HG02884 (cell line): ENCODE measurements around the gene SPSB1.

Source experiments
- ATAC-seq: cut with Tn5 transposase; IDR thresholded peaks from one replicate; pipeline ENCODE4 v1.9.1; 2021; ENCODE audit warnings: mild to moderate bottlenecking, moderate library complexity; ENCODE audit not compliant: unreplicated experiment

SPSB1 gene

DNA sequence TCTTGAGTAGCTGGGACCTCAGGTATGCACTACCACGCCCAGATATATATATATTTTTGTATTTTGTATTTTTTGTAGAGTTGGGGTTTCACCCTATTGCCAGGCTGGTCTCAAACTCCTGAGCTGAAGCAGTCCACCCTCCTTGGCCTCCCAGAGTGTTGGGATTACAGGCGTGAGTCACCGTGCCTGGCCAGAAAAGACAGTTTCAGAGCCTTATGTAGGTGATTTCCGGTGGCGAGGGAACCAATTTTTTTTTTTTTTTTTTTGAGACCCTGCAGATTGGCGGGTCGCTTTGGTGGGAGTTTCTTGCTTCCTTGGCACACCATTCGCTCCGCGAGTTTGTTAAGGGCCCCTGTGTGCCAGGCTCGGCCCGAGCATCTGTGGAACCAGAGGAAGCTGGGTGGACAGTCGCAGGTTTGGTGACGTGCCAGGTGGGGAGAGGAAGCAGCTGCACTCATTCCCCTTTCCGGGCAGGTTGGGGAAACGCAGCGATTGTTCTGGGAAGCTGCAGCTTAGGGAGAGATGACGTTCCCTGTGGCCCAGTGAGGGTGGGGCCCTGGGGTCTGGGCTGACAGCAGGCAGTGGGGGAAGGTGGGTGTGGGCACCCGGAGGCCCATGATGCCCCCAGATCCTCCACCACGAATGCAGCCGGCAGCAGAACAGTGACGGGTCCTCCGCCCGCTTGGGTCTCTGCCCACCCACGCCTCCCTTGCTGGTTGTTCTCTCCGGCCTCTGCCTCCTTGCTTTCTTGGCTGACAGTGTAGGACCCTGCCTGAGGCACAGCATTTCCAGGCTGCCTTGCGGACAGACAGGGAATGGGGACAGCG lies 25.1 kb downstream of the SPSB1 start:
- no peak for ATAC-seq

DNA sequence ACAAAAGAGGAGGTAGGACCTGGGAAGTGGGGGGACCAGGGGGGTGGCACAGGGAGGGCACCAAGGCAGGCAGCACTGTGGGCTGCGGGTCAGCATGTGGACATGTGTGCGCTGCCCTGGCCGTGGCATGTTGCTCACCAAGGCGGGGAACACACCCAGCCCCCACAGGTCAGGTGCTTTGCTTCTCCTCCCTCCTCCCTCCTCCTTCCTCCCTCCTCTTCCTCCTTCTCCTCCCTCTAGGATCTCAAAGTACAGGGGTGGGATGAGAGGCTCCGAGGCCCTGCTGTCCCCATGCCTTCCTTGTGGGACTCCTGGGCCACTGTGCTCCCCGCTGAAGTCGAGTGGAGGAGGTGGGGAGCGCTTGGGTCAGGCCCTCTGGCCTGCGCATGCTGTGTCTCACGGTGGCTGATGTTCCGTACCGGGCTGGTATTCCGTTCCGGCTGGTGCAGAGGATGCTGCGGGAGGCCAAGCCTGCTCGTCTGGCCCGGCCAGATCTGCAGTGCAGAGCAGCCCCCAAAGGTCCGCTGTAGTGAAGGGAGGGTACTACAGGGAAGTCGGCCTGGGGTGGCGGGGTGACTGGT lies 26.6 kb downstream of the SPSB1 start:
- no peak for ATAC-seq

DNA sequence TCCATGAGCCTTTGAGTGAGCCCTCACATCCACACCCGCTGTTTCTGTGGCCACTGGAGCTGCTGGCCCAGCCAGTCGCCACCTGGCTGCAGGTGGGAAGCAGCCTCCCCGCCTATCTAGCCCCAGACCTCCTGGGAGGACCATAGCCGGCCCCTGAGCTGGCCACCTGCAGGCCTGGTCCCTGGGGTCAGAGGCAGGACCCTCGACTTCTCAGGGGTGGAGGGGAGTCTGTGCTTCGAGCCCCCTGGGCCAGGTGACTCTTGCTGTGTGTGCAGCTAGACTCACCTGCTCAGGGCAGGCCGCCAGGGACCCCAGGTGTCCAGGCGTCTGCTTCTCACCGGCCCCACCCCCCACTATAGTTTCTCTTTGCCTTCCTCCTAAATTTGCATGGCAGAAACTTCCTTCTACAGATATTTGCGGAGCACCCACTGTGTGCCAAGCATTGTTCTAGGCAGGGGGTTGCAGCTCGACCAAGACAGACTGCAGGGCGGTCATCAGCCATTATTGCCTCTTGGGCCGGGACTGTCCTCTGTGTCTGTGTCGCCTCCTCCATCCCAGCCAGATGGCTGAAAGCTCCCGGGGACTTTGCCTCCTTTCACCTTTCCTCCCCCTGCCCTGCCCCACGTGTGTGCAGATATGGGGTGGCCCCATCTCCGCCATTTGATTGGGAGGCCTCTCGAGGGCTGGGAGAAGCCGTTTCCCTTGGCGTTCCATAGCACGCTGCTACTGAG lies 27.3 kb downstream of the SPSB1 start:
- ATAC-seq: no peak

- ATAC-seq: no peak
Observed at GRCh38 chr1:9320520-9321479, 28.1 kb downstream of the SPSB1 start.

- ATAC-seq: no peak
Observed at GRCh38 chr1:9321480-9321849, 28.8 kb downstream of the SPSB1 start.

- no peak for ATAC-seq
Observed at GRCh38 chr1:9321986-9322660, 29.4 kb downstream of the SPSB1 start.

DNA sequence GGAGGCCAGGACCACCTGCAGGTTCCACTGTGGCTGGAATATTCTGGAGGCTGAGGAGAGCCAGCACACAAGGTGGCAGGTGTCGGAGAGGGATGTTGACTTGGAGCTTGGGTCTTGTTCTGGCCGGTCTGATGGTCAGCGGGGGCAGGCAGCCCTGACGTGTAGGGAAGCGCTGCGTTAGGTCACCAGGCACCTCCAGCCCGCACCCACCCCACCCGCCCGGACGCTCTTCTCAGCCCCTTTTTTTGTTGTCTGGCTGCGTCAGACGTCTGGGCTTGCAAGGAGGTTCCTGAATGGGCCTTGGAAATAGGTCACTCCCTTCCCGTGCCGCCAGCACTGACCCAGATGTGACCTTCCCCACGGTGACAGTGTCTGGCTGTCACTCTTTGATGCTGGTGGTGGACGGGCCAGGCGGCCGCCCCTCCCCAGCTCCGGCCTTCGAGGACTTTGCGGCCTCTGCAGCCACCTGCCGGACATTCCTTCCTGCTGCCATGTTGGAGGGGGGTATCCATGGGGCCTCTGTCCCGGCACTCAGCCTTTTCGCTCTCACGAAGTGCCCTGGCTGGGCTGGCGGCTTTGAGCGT lies 30.1 kb downstream of the SPSB1 start:
- ATAC-seq: no peak

DNA sequence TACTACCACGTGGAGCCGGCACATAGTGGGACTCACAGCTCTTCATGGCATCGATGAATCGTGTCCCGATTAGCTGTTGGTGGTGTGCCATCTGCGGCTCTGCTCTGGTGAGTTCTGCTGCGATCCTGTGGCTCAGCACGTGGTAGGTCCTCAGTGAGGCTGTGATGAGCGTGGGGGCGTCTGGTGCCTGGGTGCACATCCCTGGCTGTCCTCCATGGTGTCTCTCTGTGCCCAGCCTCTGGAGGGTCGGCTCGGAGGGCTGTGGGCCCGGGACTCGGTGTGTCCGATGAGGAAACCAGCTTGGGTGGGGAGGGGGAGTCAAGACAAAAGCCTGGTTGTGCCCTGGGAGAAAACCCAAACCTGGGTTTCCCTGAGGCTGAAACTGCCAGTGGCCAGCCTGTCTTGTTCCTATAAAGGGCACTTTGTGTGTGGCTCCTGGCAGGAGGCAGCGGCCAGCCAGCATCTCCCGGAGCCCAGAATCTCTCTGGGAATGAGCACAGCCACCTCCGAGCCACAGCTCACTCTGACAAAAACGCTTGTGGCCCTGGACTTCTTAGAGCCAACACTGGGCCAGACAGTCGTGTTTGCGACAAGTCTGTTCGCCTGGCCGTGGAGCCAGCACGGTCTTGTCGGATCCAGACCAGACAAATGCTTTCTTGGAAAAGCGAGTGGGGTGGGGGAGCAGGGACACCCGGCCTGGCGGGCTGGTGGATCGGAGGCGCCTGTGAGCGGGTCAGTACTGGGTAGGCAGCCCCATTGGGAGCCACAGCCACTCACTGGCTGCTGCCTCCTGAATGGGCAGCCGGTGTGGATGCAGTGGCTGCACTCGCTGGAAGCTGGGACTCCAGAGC lies 31.8 kb downstream of the SPSB1 start:
- ATAC-seq: no peak

DNA sequence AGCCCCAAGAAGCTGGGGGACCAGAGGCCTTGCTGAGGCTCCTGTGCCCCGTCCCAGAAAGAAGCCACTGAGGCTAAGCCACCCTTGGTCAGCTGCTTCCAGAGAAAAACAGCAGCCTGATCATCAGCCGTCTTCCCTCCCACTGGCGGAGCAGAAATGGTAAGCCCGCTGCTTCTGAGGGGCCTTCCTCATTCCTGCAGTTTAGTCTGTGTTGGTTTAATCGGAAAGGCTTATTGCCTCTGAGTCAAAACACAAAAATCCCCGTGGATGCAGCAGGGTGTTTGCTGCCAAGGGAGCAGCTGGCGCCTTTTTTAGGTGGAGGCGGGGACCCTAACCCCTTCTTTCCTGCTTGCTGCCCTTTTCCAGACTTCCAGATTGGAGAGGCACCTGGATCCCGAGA lies 33.9 kb downstream of the SPSB1 start:
- no peak for ATAC-seq

DNA sequence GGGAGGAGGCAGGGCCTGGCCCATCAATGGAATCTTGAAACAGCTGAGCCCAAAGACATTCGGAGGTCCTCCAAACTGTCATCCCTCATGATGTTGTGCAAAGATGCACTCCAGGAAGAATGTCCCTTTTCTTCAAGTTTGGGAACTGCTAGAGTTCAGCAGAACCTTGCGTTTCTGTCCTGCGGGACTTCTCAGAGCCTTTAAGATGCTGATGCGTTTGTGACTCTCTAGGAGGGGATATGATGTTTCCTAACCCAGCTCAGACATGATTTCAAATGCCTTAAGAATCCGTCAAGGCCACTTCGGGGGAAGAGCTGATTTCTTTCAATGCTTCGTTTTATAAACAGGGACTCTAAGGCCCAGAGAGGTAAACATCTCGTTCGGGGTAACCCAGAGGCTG lies 35.5 kb downstream of the SPSB1 start:
- ATAC-seq: no peak

DNA sequence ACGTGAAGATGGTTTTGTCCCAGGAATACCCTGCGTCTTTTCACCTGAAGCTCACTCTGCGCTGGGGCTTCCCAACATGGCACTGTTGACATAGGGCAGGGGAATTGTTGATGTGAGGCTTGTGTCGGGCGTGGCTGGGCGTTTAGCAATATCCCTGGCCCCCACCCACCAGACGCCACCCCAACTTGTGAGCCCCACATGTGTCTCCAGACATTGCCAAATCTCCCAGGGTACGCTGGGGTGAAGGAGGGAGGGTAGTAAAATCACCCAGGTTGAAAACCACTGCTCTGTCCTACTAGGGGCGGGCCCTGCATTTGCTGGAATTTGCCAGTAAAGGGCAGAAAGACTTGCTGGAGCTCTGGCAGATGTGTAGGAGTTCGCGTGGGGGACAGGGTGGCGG lies 36.0 kb downstream of the SPSB1 start:
- no peak for ATAC-seq

- no peak for ATAC-seq
Observed at GRCh38 chr1:9331016-9331415, 38.3 kb downstream of the SPSB1 start.

DNA sequence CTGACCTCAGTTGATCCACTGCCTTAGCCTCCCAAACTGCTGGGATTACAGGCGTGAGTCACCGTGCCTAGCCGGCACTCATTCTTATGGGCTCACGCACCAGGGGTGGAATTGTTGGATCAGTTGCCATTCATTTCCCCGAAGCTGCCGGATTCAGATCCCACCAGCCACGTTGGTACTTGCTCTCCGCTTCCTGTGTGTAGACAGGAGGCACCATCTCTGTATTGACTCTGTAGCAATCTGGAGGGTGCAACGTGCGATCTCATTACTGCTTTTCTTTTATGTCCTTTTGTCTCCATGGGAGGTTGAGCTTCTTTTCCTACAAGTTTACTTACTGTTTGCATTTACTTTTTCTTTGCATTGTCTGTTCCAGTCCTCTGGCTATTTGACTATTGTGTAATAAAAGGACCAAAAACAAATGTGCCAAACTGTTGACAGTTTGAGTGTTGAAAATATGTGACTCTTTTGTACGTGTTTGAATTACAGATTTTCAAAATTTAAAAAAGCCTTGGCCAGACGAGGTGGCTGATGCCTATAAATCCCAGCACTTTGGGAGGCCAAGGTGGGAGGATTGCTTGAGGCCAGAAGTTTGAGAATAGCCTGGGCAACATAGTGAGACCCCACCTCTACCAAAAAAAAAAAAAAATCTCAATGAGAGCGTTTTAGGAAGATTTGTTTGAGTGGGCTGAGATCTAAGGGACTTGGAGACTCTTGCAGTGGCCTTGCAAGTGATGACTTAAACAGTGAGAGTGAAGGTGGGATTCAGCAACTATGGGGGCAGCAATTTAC lies 39.1 kb downstream of the SPSB1 start:
- no peak for ATAC-seq

DNA sequence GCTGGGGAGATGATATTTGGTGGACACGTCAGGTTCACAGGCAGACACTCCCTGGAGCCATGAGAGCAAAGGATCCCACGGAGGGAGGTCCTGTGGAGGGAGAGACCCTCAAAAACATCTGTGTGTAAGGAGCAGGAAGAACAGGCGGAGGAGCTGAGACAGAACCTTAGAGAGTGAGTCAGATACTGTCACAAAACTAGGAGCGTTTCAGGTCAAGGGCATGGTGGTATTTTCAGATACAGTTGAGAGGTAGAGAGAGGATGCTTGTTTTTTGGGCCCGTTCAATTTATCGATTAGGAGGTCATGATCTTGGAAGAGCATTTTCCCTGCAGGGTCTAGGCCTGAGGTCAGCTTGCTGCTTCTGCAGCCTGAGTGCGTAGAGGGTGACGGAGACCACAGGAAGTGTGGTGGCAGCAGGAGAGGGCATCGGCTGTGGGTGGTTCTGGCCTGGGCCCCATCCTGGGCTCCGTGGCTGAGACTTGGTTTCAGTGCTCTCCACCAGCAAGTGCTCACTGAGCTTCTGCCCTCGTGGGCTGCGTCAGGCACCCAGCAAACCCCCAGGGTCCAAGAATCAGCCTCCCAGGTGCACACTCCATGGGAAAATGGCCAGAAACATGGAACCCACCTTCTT lies 39.9 kb downstream of the SPSB1 start:
- no peak for ATAC-seq

- ATAC-seq: no peak
Observed at GRCh38 chr1:9338397-9339246, 45.9 kb downstream of the SPSB1 start.

DNA sequence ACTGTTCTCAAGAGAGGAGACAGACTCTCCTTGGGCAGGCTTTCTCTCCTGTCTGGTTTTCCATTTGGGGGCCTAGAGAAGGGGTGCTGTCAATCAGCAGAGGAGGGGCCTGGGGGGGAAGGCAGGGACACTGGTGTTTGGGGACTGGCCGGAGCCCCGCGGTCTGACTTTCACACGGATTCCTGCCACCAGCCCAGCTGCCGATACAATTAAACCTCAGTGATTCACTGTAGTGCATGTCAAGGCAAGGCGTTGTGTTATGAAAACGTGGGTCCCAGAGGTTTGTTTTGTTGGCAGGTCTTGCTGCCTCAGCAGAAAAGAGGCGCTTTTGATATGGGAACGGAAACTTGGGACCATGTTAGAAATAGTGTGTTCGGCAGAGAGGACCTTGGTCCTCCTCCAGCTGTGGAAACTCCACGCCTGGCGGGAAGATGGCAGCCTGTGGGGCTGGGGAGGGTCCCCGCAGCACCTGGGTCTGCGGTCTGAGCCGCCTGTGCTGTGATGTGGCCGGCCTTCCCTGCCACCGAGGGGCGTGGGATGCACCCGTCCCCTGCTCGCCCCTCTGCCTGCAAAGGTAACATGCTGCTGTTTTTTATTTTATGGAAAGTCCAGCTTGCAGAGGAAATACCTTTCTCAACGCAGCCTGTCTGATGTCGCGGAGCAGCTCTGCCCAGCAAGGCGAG lies 47.6 kb downstream of the SPSB1 start:
- ATAC-seq: no peak
